ENCODE measurements around the gene CALHM5. TPM values are rescaled to one million over a fixed set of nuclear protein-coding genes. Genes with fewer than 3 reads are reported as not detected.

The CALHM5 gene
- total RNA-seq, 1 donor = under 0.01 TPM

- DNase-seq (ENCODE audit: low read depth in 2 of 3, low spot score in 2 of 3) = no peak
Observed at GRCh38 chr6:116507324-116507723, 4.1 kb upstream of the CALHM5 start.

- no peak for DNase-seq (ENCODE audit: low read depth in 2 of 3, low spot score in 2 of 3)
Observed at GRCh38 chr6:116508527-116508926, 2.9 kb upstream of the CALHM5 start.

- no peak for DNase-seq (ENCODE audit: low read depth in 2 of 3, low spot score in 2 of 3)
Observed at GRCh38 chr6:116512111-116512559, 696 bp downstream of the CALHM5 start.

GRCh38 chr6:116512734-116513133 lies 1.3 kb downstream of the CALHM5 start:
- no peak for DNase-seq (ENCODE audit: low read depth in 2 of 3, low spot score in 2 of 3)

GRCh38 chr6:116513224-116513875 lies 1.9 kb downstream of the CALHM5 start:
- DNase-seq (ENCODE audit: low read depth in 2 of 3, low spot score in 2 of 3) = no peak

GRCh38 chr6:116514111-116514510 lies 2.7 kb downstream of the CALHM5 start:
- no peak for DNase-seq (ENCODE audit: low read depth in 2 of 3, low spot score in 2 of 3)

- no peak for DNase-seq (ENCODE audit: low read depth in 2 of 3, low spot score in 2 of 3)
Observed at GRCh38 chr6:116515141-116515540, 3.7 kb downstream of the CALHM5 start.

- peak in 1 of 3 donors; percentile 12 for DNase-seq (ENCODE audit: low read depth in 2 of 3, low spot score in 2 of 3)
Observed at GRCh38 chr6:116518621-116519368, 7.4 kb downstream of the CALHM5 start.

- no peak for DNase-seq (ENCODE audit: low read depth in 2 of 3, low spot score in 2 of 3)
Observed at GRCh38 chr6:116522896-116523295, 11.5 kb downstream of the CALHM5 start.

GRCh38 chr6:116524236-116524635 lies 12.8 kb downstream of the CALHM5 start:
- DNase-seq (ENCODE audit: low read depth in 2 of 3, low spot score in 2 of 3) = no peak

GRCh38 chr6:116528133-116528532 lies 16.7 kb downstream of the CALHM5 start:
- no peak for DNase-seq (ENCODE audit: low read depth in 2 of 3, low spot score in 2 of 3)

GRCh38 chr6:116528780-116529179 lies 17.3 kb downstream of the CALHM5 start:
- no peak for DNase-seq (ENCODE audit: low read depth in 2 of 3, low spot score in 2 of 3)

- DNase-seq (ENCODE audit: low read depth in 2 of 3, low spot score in 2 of 3) = no peak
Observed at GRCh38 chr6:116529466-116530290, 18.2 kb downstream of the CALHM5 start.

- no peak for DNase-seq (ENCODE audit: low read depth in 2 of 3, low spot score in 2 of 3)
Observed at GRCh38 chr6:116530436-116530835, 19.0 kb downstream of the CALHM5 start.

GRCh38 chr6:116531675-116532570 lies 20.5 kb downstream of the CALHM5 start:
- DNase-seq (ENCODE audit: low read depth in 2 of 3, low spot score in 2 of 3) = peak; percentile 28 to 87 (median 73)

- no peak for DNase-seq (ENCODE audit: low read depth in 2 of 3, low spot score in 2 of 3)
Observed at GRCh38 chr6:116533233-116533957, 22.0 kb downstream of the CALHM5 start.

GRCh38 chr6:116535109-116535508 lies 23.7 kb downstream of the CALHM5 start:
- no peak for DNase-seq (ENCODE audit: low read depth in 2 of 3, low spot score in 2 of 3)

GRCh38 chr6:116536216-116536621 lies 24.8 kb downstream of the CALHM5 start:
- peak; percentile 24 to 82 (median 46) for DNase-seq (ENCODE audit: low read depth in 2 of 3, low spot score in 2 of 3)

- DNase-seq (ENCODE audit: low read depth in 2 of 3, low spot score in 2 of 3) = no peak
Observed at GRCh38 chr6:116542426-116542825, 31.0 kb downstream of the CALHM5 start.

GRCh38 chr6:116543149-116543548 lies 31.7 kb downstream of the CALHM5 start:
- DNase-seq (ENCODE audit: low read depth in 2 of 3, low spot score in 2 of 3) = no peak

Data from hematopoietic multipotent progenitor cell (in vitro differentiated cells).